ENCODE results near the gene SLC35E3.

The SLC35E3 gene

DNA sequence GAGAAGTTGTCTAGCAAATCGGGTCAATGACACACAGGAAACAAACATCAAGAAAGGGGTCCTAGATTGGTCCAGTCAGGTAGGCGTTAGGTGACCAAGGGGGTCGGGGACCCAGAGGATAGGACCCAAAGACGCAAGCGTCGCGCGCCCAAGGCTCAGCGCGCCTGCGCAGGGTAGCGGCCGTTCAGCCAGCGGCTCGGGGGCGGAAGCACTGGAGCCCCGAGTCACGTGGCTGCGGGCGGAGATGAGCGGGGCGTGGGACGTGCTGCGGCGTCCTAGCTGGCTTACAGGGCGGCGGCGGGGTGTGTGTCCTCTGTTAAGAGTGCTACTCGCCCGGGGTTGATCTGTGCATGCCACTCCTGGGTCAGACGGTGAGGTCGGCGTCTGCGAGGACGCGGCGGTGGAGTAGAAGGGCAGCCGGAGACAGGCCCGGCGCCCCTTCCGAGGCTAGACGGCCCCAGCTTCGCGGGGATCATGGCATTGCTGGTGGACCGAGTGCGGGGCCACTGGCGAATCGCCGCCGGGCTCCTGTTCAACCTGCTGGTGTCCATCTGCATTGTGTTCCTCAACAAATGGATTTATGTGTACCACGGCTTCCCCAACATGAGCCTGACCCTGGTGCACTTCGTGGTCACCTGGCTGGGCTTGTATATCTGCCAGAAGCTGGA, at the start of gene SLC35E3:
Gene SLC35E3 (plus strand): TSS at position 273 of the 668 bp plus-strand sequence. CDS start 202 bp downstream, at position 475.
- DNase-seq, result peak; percentile 71 to 84 (median 81)

DNA sequence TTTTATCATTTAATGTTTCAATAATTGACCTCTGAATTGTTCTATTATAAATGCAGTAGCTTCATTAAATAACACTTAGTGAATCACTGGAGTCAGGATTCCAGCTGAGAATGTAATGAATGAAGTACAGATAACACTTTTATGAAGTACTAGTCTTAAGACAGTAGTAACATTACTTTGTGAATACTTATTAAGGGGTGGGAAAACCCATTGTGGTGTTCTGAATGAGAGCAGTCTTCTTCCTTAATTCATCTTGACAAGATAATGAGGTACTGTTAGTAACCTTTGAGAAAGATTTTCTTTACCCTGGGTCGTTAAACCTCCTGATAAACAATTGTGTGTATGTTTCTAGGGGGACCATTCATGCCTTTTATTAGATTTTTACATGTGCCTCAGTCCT, 46.5 kb upstream of the SLC35E3 start:
- DNase-seq, result no peak

DNA sequence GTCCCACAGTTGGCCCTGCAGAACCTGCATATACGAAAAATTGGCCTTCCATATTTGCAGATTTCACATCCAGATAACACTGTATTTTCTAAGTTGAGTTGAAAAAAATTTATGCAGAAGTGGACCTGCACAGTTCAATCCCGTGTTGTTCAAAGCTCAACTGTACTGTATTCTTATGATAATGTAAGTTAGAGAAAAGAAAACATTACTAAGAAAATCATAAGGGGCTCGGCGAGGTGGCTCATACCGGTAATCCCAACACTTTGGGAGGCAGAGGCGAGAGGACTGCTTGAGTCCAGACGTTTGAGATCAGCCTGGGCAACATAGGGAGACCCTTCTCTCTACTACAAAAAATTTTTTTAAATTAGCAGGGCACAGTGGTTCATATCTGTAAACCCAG, 18.2 kb upstream of the SLC35E3 start:
- DNase-seq, result no peak

DNA sequence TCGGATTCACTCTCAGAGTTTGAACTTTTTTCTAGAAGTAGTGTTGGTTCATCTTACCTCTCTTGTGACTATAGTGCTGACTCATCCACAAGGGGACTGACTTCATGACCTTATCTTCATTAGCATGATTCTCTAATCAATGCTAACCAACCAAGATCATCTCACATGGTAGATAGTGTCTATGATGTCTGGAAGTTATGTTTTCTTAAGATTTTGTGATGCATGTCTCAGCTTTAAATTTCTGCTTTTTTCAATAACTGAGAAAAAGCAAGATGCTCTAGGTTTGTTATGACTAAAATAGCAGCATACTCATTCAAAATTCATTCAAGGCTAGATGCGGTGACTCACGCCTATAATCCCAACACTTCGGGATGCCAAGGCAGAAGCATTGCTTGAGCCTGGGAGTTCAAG, 12.3 kb upstream of the SLC35E3 start:
- DNase-seq, result no peak

DNA sequence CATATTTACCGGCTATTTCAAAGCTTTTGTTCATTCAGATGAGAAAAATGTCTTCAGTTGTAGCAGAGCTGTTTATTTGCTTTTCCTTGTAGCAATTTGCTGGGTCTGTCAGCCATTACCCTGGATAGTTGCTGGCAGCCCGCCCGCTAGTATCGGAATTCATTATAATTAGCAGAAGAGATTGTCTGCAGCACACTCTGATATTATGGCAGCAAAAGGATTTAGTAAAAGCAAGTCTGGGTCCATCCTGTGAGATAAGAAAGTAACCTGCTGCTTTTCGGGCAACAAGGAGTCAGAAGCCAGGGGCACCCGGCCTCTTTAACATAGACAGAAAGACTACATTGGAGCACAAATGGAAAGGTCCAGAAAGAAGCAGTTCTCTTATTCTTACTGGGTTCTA, 6.1 kb upstream of the SLC35E3 start:
- DNase-seq, result no peak

DNA sequence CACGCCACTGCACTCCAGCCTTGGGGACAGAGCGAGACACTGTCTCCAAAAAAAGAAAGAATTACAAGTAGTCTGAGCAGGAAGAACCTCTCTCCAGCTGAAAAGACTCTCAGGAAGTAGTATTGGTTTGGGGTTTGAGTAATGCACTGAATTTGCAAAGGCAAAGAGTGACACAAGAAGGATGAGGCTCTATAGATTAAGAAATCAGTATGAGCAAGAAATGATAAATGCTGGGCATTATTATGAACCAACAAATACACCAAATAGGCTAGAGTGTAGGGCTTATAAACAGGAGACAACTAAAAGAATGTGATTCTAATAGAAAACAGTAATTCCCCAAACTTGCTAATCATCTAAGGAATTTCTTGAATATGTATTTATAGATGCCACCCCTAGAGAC, 2.6 kb upstream of the SLC35E3 start:
- no peak for DNase-seq

DNA sequence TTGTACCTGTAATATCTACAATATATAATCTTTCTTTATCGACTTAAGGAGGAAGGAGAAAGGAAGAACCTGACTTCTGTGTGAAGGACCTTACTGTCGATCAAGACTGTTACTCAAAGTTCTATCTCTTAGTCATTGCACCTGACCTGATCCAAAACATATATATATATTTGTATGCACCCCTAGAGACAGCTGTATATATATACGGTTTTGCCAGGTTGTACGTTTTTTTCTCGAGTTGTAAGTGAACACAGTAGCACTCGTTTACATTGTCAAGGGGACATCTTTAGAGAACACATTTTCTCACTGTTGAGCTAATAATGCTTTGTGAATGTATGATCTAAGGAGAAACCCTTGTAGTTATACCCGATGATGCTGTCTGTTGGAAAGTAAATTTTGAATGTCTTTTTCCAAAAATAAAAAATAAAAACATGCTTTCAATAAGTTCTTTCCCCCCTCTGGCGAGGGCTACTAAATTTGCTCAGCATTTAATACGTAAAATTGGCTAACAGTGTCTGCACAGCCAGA, 536 bp upstream of the SLC35E3 start:
- no peak for DNase-seq

DNA sequence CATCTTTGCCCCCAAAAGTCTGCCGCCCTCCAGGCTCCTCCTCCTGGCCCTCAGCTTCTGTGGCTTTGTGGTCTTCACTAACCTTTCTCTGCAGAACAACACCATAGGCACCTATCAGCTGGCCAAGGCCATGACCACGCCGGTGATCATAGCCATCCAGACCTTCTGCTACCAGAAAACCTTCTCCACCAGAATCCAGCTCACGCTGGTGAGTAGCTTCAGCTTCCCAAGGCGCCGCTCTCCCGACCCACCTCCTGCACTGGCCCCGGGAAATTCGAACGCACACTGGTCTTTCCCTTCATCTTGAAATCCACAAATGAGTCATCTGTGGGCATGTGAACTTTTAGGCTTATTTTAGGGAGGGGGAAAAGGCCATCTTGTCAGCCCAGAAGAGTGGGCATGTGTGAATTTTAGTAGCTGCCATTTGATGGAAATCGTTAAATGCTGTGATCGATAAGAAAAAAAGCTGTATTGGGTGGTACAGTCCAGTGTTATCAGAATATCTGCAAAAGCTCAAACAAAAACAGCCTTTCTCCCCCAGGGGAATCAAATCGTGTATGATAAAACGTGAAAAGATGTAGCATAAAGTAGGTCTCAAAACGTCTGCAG, 700 bp downstream of the SLC35E3 start:
- peak in 3 of 6 experiments; percentile 2 to 55 (median 4) for DNase-seq

DNA sequence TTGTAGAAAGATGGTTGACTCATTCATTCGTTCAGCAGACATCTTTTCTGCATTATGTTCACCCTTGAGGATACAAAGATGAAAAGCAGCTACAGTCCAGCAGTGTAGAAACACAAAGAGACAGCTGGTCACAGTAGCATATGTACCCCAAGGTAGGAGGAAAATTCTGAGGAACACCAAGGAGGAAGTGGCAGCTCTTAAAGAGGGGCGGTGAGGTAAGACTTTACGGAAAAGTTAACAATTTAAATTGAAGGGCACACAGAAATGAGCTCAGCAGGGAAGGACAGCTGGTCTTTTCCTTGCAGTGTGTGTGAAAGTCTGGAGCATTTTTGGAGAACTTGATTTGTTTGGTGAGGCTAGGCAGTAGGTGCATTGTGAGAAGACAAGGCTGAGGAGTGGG, 3.5 kb downstream of the SLC35E3 start:
- no peak for DNase-seq

DNA sequence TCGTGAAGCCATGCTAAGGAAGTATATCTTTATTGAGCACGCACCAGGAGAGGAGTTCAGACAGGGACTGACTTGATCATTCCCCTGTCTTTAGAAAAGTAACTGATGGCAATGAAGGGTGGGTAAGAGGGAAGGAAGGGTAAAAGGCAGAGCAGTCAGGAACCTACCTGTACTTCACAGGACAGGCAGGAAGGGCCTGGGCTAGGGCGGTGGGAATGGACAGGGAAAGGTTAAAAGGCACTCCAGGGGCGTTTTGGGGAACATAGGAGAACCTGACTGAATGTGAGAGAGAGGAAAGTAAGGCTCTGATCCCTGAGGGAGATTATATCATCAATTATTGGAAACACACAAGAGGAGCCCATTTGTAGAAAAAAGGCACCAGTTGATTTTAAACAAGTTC, 3.9 kb downstream of the SLC35E3 start:
- no peak for DNase-seq

DNA sequence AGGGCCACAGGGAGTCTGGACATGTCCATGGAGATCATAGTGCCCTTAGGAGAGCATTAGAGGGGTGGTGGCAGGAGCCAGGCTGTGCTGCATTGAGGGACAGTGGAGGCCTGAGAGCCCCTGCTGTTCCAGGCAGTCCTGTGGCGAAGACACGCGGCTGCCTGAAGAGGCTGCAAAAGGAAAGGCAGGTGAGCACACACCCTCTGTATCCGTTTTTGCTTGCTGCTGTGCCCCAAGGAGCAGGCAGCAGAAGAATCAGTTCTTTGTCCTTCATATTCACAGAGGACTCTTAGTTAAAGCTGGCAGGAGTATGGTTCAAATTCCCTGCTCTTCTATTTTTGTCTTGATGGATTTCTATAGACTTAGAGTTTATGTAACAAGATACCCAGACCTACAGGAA, 4.5 kb downstream of the SLC35E3 start:
- DNase-seq, result peak in 1 of 6 experiments; percentile 2

DNA sequence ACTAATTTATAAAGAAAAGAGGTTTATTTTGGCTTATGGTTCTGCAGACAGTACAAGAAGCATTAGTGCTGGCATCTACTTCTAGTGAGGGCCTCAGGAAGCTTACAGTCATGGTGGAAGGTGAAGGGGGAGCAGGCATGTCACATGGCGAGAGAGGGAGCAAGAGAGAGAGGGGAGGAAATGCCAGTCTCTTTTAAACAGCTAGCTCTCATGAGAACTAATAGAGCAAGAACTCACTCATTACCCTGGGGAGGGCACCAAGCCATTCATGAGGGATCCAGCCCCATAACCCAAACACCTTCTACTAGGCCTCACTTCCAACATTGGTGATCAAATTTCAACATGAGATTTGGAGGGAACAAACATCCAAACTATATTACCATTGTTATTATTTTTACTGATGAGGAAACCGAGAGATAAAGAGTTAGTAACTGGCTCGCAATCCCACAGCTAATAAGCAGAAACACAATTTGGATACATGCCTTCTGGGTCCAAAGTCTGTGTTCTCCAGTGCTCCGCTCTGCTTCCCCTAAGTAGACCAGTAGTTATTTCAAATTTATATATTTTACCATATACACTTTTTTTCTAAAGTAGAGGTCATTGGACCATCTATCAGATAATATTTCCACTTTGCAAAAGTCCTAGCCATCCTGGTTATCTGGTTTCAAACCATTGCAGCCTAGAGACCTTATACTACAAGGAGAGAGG, 9.7 kb downstream of the SLC35E3 start:
- no peak for DNase-seq

DNA sequence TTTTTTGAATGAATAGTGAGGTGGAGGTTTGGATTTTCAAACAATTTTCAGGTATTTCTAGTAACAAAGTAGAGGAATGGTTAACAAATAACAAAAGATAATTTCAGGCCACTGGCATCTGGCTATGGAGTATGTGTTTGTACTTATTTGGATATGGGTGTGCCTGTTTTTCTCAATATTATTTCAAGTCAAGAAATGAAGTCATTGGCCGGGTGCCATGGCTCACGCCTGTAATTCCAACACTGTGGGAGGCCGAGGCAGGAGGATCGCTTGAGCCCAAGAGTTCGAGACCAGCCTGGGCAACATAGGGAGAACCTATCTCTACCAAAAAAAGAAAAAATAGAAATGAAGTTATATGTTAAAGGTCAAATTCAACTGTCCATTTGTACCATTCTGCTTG, 13.9 kb downstream of the SLC35E3 start:
- DNase-seq, result no peak

DNA sequence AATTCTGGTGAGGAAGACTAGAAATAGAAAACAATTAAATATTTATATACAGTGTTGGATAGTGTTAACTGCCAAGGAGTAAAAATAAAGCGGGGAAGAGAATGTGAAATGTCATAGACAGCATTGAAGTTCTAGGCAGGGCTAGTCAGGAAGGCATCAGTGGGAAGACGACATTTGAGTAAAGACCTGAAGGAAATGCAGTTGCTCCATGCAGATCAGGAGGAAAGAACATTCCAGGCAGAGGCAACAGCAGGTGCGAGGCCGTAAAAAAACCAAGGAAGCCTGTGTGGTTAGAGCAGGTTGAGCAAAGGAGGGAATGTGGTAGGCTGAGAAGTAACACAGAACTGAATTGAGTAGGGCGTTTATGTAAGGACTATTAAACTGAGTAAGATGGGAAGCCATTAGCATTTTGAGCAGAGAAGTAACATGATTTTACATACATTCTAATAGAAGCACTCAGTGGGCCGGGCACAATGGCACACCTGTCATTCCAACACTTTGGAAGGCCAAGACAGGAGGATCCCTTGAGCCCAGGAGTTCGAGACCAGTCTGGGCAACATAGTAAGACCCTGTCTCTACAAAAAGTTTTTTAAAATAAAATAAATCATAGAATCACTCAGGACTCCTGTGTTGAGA, 14.9 kb downstream of the SLC35E3 start:
- DNase-seq, result no peak

DNA sequence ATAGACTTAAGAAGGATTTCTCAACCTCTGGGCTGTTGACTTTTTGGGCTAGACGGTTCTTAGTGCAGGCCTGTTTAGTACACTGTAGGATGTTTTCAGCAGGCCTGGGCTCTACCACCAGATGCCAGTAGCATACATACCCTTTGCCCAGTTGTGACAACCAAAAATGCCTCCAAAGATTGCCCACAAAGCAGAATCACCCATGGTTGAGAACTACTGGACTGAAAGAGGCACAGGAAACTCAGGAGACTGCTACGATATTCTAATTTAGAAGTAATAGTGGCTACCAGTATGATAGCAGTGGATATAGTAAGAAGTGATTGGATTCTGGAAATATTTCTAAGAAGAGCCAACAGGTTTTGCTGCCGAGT, 15.5 kb downstream of the SLC35E3 start:
- no peak for DNase-seq

DNA sequence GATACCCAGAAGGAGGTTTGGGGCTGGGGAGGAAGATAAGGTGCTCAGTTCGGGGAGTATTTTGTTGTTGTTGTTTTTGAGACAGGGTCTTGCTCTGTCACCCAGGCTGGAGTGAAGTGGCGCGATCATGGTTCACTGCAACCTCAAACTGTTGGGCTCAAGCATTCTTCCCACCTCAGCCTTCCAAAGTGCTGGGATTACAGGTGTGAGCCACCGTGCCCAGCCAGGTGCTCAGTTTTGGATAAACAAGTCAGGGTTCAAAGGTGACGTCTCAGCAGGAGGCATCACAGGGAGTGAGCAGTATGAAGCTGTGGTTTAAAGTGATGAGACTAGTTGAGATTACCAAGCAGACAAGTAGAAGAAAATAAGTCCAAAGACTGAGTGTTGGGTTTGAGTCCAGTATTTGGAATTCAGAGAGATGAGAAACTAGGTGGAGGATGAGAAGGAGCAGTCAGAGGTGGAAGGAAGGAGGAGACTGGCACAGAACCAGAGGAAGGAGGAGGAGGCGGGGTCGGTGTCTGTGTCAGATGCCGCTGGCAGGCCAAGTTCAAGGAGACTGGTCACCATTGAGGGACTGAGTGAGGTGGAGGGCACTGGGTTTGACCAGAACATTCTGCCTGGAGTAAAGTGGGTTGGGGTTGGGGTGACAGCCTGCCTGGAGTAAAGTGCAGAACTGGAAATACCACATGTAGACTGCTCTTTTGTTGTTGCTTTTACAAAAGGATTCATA, 16.1 kb downstream of the SLC35E3 start:
- no peak for DNase-seq

DNA sequence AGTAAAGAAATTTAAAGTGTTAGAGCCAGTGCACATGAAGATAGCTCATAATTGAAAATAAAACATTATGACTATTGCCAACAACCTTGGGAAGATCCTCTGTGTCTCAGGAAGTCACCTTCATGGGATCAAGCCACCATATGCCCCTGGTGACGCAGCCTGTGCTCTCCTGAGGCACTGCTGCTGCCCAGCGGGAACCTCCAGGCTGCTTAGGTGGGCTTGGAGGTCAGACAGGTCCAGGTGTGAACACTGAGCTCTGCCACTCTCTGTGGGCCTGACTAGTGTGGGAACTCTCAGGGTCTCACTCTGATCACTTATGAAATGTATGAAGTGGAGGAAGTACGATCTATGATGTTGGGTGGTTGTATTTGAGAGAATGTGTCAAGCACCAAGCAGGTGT, 16.7 kb downstream of the SLC35E3 start:
- DNase-seq, result no peak

DNA sequence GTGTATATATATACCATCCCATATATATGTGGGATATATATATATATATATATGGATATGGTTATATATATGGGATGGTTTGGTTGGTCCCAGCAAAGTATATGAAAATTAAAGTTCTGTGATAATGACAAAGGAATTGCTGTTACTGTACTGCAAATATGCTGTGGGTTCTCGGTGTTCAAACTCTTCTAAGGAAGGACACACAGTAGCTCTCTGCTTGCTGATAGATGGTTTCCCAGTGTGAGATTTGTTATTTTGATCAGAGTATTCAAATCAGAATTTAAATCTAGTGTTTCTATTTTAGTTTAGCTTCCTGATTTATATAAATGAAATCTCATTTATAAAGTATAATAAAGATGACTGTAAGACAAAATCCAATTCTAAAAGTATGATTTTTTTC, 19.7 kb downstream of the SLC35E3 start:
- DNase-seq, result no peak

DNA sequence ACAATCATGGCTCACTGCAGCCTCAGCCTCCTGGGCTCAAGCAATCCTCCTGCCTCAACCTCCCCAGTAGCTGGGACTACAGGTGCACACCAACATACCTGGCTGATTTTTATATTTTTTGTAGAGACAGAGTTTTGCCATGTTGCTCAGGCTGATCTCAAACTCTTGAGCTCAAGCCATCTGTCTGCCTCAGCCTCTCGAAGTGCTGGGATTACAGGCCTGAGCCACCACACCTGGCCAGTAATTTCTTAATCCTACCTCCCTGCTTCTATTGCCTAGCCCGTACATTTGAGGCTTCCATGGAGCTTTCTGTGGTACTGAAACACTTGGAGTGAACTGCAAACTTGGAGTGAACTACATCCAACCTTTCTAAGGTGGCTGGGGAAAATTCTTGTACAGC, 20.7 kb downstream of the SLC35E3 start:
- no peak for DNase-seq

DNA sequence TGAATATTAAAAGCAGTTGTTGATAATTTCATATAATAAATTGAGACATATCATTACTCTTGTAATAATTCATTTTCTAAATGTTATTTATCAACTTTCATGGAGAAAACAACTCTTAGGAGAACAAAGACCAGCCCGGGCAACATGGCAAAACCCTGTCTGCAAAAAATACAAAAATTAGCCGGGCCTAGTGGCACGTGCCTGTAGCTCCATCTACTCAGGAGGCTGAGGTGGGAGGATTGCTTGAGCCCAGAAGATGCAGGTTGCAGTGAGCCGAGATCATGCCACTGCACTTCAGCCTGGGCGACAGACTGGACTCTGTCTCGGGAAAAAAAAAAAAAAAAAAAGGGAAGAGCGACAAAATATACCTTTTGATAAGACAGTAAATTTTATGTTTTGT, 21.2 kb downstream of the SLC35E3 start:
- DNase-seq, result no peak

DNA sequence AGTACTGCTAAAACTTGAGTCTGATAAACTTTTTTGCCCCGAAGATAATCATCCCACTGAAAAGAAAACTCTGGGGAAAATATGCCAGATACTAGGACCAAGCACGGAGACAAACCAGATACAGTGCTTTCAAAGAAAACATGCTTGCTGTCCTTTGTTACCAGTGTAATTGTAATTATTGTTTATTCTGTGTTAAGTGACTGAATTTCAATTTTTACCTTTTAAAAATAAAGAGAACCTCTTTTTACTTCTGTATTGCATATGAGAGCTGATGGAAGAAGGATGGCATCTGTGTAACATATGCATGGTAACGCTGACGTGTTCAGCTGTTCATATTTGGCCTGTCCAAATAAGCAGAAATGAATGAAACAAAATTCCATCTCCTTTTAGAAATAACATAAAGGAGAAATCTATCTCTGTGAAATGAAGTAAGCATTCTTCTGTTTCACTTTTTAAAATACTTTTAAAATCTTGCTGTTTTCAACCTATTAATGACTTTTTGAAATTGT, 22.5 kb downstream of the SLC35E3 start:
- DNase-seq, result no peak

DNA sequence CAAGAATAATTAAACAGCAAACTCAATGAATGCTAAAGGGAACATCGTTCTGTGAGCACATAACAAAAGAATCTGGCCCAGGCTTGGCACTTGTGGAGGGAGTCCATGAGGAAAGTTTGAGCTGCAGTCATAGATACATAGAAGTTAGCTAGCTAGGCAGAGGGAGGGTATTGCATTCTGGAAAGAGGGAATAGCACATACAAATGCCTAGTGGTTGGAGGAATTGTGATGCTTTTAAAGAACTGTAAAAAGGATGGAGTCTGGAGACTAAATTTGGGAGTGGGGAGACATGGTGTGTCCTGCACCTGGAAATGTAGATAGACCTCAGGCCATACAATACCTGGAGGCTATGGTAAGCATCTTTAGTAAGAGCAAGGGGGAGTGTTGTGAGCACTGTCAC, 24.0 kb downstream of the SLC35E3 start:
- no peak for DNase-seq

Measured in stimulated activated naive CD4-positive, alpha-beta T cell (primary cell).